LNCaP clone FGC (cell line): Measurements from ENCODE around the gene ARHGEF26.

Experiments used
- DNase-seq: peaks from one replicate; pipeline ENCODE4 v3.0.0-alpha.2; 2011; ENCODE audit warnings: low read depth
- H3K4me3 ChIP-seq: 2 replicates; pipeline ENCODE4 v1.5.1; 2011; ENCODE audit warnings: mild to moderate bottlenecking, low read depth, low read length, control low read depth
- TF ChIP-seq, protein P1 (sequence below): IDR thresholded peaks from 2 replicates; pipeline ENCODE4 v1.5.1; 2012; ENCODE audit warnings: mild to moderate bottlenecking; ENCODE audit not compliant: control insufficient read depth, insufficient read depth; ENCODE audit errors: extremely low read depth

The ARHGEF26 gene, protein sequence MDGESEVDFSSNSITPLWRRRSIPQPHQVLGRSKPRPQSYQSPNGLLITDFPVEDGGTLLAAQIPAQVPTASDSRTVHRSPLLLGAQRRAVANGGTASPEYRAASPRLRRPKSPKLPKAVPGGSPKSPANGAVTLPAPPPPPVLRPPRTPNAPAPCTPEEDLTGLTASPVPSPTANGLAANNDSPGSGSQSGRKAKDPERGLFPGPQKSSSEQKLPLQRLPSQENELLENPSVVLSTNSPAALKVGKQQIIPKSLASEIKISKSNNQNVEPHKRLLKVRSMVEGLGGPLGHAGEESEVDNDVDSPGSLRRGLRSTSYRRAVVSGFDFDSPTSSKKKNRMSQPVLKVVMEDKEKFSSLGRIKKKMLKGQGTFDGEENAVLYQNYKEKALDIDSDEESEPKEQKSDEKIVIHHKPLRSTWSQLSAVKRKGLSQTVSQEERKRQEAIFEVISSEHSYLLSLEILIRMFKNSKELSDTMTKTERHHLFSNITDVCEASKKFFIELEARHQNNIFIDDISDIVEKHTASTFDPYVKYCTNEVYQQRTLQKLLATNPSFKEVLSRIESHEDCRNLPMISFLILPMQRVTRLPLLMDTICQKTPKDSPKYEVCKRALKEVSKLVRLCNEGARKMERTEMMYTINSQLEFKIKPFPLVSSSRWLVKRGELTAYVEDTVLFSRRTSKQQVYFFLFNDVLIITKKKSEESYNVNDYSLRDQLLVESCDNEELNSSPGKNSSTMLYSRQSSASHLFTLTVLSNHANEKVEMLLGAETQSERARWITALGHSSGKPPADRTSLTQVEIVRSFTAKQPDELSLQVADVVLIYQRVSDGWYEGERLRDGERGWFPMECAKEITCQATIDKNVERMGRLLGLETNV

DNA sequence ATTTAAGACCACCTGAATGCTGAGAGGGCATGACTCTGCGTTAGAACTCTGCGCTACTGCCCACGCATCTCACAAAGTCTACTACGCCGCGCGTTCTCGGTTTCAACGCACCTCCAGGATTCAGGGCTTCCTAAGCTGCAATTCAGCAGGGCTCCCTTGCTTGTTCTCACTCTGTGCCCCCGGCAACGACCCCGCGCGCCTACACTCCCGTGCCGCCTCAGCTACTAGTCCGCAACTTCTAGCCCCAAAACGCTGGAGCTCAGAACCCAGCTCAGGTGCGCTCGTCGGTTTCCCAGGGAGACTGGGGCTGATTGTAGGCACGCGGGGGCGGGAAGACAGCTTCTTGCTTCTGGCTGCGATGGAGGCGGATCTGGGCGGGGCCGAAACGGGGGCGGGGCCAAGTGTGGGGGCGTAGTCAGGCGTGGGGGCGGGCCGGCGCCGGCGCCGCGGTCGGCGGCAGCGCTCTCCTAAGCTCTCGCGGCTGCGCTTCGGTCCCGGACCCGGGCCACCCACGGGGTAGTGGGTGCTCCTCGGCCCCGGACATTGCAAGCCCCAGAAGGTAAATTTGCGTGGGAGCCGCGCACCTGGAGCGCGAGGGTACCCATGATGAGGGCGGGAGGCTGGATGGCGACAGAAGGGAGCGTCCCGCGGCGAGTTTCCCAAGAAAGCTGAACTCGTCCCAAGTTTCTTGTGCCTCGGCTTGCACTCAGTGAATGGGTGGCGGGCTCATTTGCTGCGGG is at the start of gene ARHGEF26:
TSS of gene ARHGEF26 (plus strand) at position 430 of the 740 bp plus-strand sequence. CDS start 603 bp downstream, outside the sequence.
- TF ChIP-seq, protein P1, sequence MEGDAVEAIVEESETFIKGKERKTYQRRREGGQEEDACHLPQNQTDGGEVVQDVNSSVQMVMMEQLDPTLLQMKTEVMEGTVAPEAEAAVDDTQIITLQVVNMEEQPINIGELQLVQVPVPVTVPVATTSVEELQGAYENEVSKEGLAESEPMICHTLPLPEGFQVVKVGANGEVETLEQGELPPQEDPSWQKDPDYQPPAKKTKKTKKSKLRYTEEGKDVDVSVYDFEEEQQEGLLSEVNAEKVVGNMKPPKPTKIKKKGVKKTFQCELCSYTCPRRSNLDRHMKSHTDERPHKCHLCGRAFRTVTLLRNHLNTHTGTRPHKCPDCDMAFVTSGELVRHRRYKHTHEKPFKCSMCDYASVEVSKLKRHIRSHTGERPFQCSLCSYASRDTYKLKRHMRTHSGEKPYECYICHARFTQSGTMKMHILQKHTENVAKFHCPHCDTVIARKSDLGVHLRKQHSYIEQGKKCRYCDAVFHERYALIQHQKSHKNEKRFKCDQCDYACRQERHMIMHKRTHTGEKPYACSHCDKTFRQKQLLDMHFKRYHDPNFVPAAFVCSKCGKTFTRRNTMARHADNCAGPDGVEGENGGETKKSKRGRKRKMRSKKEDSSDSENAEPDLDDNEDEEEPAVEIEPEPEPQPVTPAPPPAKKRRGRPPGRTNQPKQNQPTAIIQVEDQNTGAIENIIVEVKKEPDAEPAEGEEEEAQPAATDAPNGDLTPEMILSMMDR, result no peak
- H3K4me3 ChIP-seq, result peak within 1 kb of the TSS; percentile 90
- peak; percentile 50 for DNase-seq

DNA sequence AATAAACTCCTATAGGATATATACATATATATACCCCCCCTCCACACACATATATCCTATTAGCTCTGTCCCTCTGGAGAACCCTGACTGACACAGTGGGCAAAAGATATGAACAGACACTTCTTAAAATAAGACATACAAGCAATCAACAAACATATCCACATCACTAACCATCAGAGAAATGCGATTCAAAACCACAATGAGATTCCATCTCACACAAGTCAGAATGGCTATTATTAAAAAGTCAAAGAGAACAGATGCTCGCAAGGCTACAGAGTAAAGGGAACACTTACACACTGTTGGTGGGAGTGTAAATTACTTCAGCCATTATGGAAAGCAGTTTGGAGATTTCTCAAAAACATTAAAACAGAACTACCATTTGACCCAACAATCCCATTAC is 46.2 kb upstream of the ARHGEF26 start:
- H3K4me3 ChIP-seq, result no peak overlapping the region
- no peak for DNase-seq
- TF ChIP-seq, protein P1, result no peak

DNA sequence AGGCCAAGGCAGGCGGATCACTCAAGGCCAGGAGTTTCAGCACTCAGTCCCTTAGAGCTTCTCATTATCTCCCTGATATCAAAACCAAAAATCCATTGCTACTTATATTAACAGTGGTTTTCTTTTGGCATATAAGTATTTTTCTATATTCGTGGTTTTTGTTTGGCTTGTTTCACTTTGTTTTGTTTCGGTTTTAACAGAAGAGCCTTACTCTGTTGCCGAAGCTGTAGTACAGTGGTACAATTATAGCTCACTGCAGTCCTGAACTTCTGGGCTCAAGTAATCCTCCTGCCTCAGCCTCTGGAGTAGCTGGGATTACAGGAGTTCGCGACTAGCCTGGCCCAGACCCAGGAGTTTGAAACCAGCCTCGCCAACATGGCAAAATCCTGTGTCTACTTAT is 42.5 kb upstream of the ARHGEF26 start:
- TF ChIP-seq, protein P1, result no peak

DNA sequence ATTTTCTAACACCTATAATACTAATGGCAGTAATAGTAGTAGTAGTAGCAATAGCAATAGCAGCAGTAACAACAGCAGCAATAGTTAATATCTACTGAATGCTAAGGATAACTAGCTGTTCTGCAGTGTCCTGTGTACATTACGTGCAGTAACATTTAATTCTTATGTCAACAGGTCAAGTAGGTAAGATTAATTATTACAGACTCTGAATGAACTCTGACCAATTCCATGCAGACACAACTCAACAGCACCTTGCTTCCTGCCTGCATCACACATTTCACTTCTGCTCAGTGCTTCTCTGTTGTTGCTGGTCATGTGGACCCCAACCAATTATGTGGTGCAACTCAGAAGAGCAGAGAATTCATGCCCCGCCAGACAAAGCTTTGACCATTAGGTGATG is 39.9 kb upstream of the ARHGEF26 start:
- no peak overlapping the region for H3K4me3 ChIP-seq
- TF ChIP-seq, protein P1, result no peak
- DNase-seq, result no peak

More for the DNA sequence above, 42.5 kb upstream of the ARHGEF26 start:
- H3K4me3 ChIP-seq, result no peak overlapping the region
- DNase-seq, result no peak

DNA sequence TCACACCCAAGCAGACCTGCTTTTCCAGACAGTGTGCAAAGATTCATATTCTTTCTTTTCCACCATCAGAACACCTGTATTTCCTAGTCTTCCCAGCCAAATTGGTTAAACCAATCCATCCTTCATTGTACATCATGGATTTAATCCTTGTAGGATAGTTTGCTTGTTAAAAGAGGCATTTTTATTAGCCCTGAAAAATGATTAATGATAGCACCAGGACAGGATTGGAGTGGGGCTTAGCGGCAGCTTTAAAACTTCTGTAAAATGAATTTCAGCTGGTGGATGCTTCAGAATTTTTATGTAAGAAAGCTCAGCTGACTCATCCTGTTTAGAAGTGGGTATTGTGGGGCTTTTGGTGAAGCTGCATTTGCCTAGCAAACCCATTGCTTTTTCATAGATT is 36.1 kb upstream of the ARHGEF26 start:
- DNase-seq, result no peak
- TF ChIP-seq, protein P1, result no peak
- H3K4me3 ChIP-seq, result no peak overlapping the region

DNA sequence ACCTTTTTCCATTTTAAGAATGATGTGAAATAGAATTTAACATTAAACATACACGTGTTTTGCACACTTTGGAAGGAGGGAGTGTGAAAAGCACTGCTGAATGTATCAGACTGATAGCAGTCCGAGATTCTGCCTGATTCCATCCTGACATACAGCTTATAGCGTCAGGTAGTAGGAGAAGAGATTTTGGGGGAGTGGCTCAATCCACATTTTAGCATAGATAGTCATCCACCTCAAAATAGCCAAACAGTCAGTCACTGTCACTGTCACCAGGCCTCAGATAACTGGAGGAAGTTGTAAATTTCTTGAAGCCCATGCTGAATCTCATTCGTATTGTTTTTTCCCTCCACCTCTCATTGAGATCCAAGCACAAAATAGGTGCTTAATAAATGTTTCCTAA is 35.4 kb upstream of the ARHGEF26 start:
- no peak for DNase-seq
- no peak overlapping the region for H3K4me3 ChIP-seq
- TF ChIP-seq, protein P1, result no peak
